GM23248 (cell line): ENCODE data around the gene OPN5.

Experiments
- EZH2 ChIP-seq: fragments of 200-600 bp; sonication (generic); IDR thresholded peaks from 2 replicates; pipeline ENCODE4 v1.6.1; 2018; ENCODE audit warnings: antibody characterized with exemption, mild to moderate bottlenecking; ENCODE audit not compliant: insufficient read depth, poor library complexity, severe bottlenecking
- EZH2phosphoT487 ChIP-seq: fragments of 200-600 bp; sonication (generic); IDR thresholded peaks from 2 replicates; pipeline ENCODE4 v1.6.1; 2018; ENCODE audit warnings: antibody characterized with exemption, moderate library complexity, mild to moderate bottlenecking, low read depth; ENCODE audit not compliant: insufficient read depth

GRCh38 chr6:47854971-47855370 lies 73.1 kb downstream of the OPN5 start:
- no peak for TF ChIP-seq EZH2phosphoT487
- TF ChIP-seq EZH2 = no peak
